ENCODE data around the gene NR1H4. TPM values are rescaled to one million over a fixed set of nuclear protein-coding genes. Genes with fewer than 3 reads are reported as not detected.

NR1H4 gene
- total and polyA plus RNA-seq, 11 donors, result not detected

GRCh38 chr12:100493396-100494012 lies 19.8 kb downstream of the NR1H4 start:
- TF ChIP-seq CTCF (IDR thresholded peaks at IDR 0.05), result no peak
- no peak for TF ChIP-seq POLR2A (IDR thresholded peaks at IDR 0.05)
- no peaks in the 10 kb centered on the region for H3K36me3 ChIP-seq
- H3K4me3 ChIP-seq, result no peak overlapping the region
- no peaks in the 10 kb centered on the region for H3K27me3 ChIP-seq
- H3K27ac ChIP-seq, result no peak overlapping the region
- DNase-seq, result no peak
- 85 to 87% (median 86%) methylated on average over 6 of the region's 6 CpGs for WGBS, 4 donors
- intact Hi-C loops (cut with DNase I), result no loop called here
- H3K9me3 ChIP-seq, result no peaks in the 10 kb centered on the region
- no peak for ATAC-seq
- peaks cover 0 to 11% (median 0%) of the 10 kb centered on the region in 12 donors for H3K4me1 ChIP-seq

GRCh38 chr12:100494026-100494425 lies 20.4 kb downstream of the NR1H4 start:
- DNase-seq (no peak), ATAC-seq (no peak)
- TF ChIP-seq CTCF (IDR thresholded peaks at IDR 0.05) (no peak), POLR2A (IDR thresholded peaks at IDR 0.05) (no peak)
- no peaks in the 10 kb centered on the region for H3K9me3 ChIP-seq
- H3K27me3 ChIP-seq, result no peaks in the 10 kb centered on the region
- intact Hi-C loops (cut with DNase I), result no loop called here
- no peak overlapping the region for H3K4me3 ChIP-seq
- whole genome bisulfite sequencing, 4 donors, result 84 to 91% (median 90%) methylated on average over 2 of the region's 2 CpGs
- H3K27ac ChIP-seq, result no peak overlapping the region
- H3K36me3 ChIP-seq, result no peaks in the 10 kb centered on the region
- H3K4me1 ChIP-seq, result peaks cover 0 to 9% (median 0%) of the 10 kb centered on the region in 12 donors

- ATAC-seq (no peak), DNase-seq (no peak)
- no peak for TF ChIP-seq CTCF (IDR thresholded peaks at IDR 0.05)
- TF ChIP-seq POLR2A (IDR thresholded peaks at IDR 0.05), result no peak
- no peaks in the 10 kb centered on the region for H3K9me3 ChIP-seq
- H3K4me1 ChIP-seq, result peaks cover 0 to 6% (median 0%) of the 10 kb centered on the region in 12 donors
- H3K4me3 ChIP-seq, result no peak overlapping the region
- no peaks in the 10 kb centered on the region for H3K27me3 ChIP-seq
- 86 to 91% (median 90%) methylated on average over 2 of the region's 2 CpGs for WGBS, 4 donors
- intact Hi-C loops (cut with DNase I), result no loop called here
- no peaks in the 10 kb centered on the region for H3K36me3 ChIP-seq
- no peak overlapping the region for H3K27ac ChIP-seq
Observed at GRCh38 chr12:100494538-100494937, 20.9 kb downstream of the NR1H4 start.

- DNase-seq, result no peak
- ATAC-seq, result no peak
- no peak for TF ChIP-seq CTCF (IDR thresholded peaks at IDR 0.05)
- no peak for TF ChIP-seq POLR2A (IDR thresholded peaks at IDR 0.05)
- H3K9me3 ChIP-seq, result peaks cover 0 to 3% (median 0%) of the 10 kb centered on the region in 12 donors
- H3K4me3 ChIP-seq, result no peak overlapping the region
- H3K4me1 ChIP-seq, result no peaks in the 10 kb centered on the region
- intact Hi-C loops (cut with DNase I), result no loop called here
- no peak overlapping the region for H3K27ac ChIP-seq
- no peaks in the 10 kb centered on the region for H3K36me3 ChIP-seq
- no peaks in the 10 kb centered on the region for H3K27me3 ChIP-seq
- WGBS, 4 donors, result 76 to 81% (median 78%) methylated on average over 15 of the region's 15 CpGs
Observed at GRCh38 chr12:100497105-100497795, 23.6 kb downstream of the NR1H4 start.
